Upper lobe of left lung (tissue), 6 donors: ENCODE data around the gene RECQL5. TPM values are rescaled to one million over a fixed set of nuclear protein-coding genes. Genes with fewer than 3 reads are reported as not detected.

Experiments
- ATAC-seq, 2 donors: fragments of 200-7000 bp; cut with Tn5 transposase; one replicate each; pipeline ENCODE4 v1.9.1; 2022; ENCODE audit warnings: mild to moderate bottlenecking in 2 of 2, moderate library complexity in 2 of 2; ENCODE audit not compliant: low FRiP score in 2 of 2
- DNase-seq, 2 donors: peaks; one replicate each; pipeline ENCODE4 v3.0.0-alpha.2; 2019 to 2020
- H3K27ac ChIP-seq, 4 donors: fragments of 200-600 bp; sonication (generic); one replicate each; pipeline ENCODE4 v1.5.1; 2016 to 2019
- H3K27me3 ChIP-seq, 4 donors: fragments of 200-600 bp; sonication (generic); one replicate each; pipeline ENCODE4 v1.5.1; 2017 to 2019
- H3K36me3 ChIP-seq, 4 donors: fragments of 200-600 bp; sonication (generic); one replicate each; pipeline ENCODE4 v1.5.1; 2016 to 2019
- H3K4me1 ChIP-seq, 4 donors: fragments of 200-600 bp; sonication (generic); one replicate each; pipeline ENCODE4 v1.5.1; 2018 to 2019
- H3K4me3 ChIP-seq, 4 donors: fragments of 200-600 bp; sonication (generic); one replicate each; pipeline ENCODE4 v1.5.1; 2017 to 2019; ENCODE audit warnings: mild to moderate bottlenecking in 2 of 4, moderate library complexity in 1 of 4
- H3K9me3 ChIP-seq, 4 donors: fragments of 200-600 bp; sonication (generic); one replicate each; pipeline ENCODE4 v1.5.1; 2018 to 2019
- EP300 ChIP-seq, 4 donors: sonication (generic); formaldehyde crosslinking; IDR thresholded peaks; one replicate each; pipeline ENCODE4 v1.5.1; 2017; ENCODE audit warnings: antibody characterized with exemption in 4 of 4, control low read depth in 2 of 4
- POLR2A ChIP-seq, 4 donors: fragments of 450-650 bp; IDR thresholded peaks; one replicate each; pipeline ENCODE4 v1.5.1; 2016 to 2017; ENCODE audit warnings: antibody characterized with exemption in 4 of 4, mild to moderate bottlenecking in 2 of 4
- POLR2AphosphoS5 ChIP-seq, 2 donors: sonication (generic); formaldehyde crosslinking; IDR thresholded peaks; one replicate each; pipeline ENCODE4 v1.5.1; 2017; ENCODE audit warnings: antibody characterized with exemption in 2 of 2
- WGBS, 2 donors: methylation state at CpG; one replicate each; pipeline ENCODE4 v1.1.5; 2017 to 2018; 5-methylcytosine and 5-hydroxymethylcytosine counted together
- total RNA-seq, 6 donors: library from RNA; depleted of rRNA in 4 of 6; stranded (reverse); fragments of >200 nt in 4 of 6; gene quantifications; one replicate each; pipeline versions ENCODE4 v1.1.0 to v1.2.1, GENCODE V29; 2016 to 2021
- TF ChIP-seq, protein P1 (sequence below), 6 experiments: fragments of 450-650 bp in 4 of 6; fragments of 200-600 bp in 2 of 6; sonication (generic) in 2 of 6; IDR thresholded peaks; one replicate each; pipeline ENCODE4 v1.5.1; 2016 to 2019; ENCODE audit warnings: antibody characterized with exemption in 6 of 6
- donor health status: DM: no; HTN: no; CAD: no; lungs with moderate emphysema.
- donor health status: DM: no; HTN: yes; CAD: no; lungs with severe emphysema.

Gene RECQL5
- total RNA-seq, 6 donors from 2014 or later: 11.4 to 97.4 (median 41.4) TPM

GRCh38 chr17:75658237-75658636 lies 8.7 kb downstream of the RECQL5 start:
- H3K27me3 ChIP-seq: no peaks in the 10 kb centered on the region
- H3K36me3 ChIP-seq: peaks cover 2 to 69% (median 38%) of the 10 kb centered on the region in 4 donors
- WGBS, 2 donors: 80 to 85% methylated on average over 5 of the region's 5 CpGs
- H3K9me3 ChIP-seq: no peaks in the 10 kb centered on the region
- no peak overlapping the region for H3K27ac ChIP-seq
- DNase-seq: no peak
- ATAC-seq: no peak
- H3K4me3 ChIP-seq: no peak overlapping the region
- no peaks in the 10 kb centered on the region for H3K4me1 ChIP-seq
- TF ChIP-seq POLR2A (IDR thresholded peaks at IDR 0.05) (no peak), EP300 (IDR thresholded peaks at IDR 0.05) (no peak), POLR2AphosphoS5 (IDR thresholded peaks at IDR 0.05) (no peak)
- TF ChIP-seq, protein P1, sequence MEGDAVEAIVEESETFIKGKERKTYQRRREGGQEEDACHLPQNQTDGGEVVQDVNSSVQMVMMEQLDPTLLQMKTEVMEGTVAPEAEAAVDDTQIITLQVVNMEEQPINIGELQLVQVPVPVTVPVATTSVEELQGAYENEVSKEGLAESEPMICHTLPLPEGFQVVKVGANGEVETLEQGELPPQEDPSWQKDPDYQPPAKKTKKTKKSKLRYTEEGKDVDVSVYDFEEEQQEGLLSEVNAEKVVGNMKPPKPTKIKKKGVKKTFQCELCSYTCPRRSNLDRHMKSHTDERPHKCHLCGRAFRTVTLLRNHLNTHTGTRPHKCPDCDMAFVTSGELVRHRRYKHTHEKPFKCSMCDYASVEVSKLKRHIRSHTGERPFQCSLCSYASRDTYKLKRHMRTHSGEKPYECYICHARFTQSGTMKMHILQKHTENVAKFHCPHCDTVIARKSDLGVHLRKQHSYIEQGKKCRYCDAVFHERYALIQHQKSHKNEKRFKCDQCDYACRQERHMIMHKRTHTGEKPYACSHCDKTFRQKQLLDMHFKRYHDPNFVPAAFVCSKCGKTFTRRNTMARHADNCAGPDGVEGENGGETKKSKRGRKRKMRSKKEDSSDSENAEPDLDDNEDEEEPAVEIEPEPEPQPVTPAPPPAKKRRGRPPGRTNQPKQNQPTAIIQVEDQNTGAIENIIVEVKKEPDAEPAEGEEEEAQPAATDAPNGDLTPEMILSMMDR (IDR thresholded peaks at IDR 0.05): no peak

GRCh38 chr17:75654176-75654575 lies 12.8 kb downstream of the RECQL5 start:
- WGBS, 2 donors: 27 to 35% methylated on average over 2 of the region's 2 CpGs
- H3K36me3 ChIP-seq: peaks cover 11 to 61% (median 27%) of the 10 kb centered on the region in 4 donors

GRCh38 chr17:75652934-75653549 lies 13.9 kb downstream of the RECQL5 start:
- no peak for DNase-seq

More at GRCh38 chr17:75654176-75654575, 12.8 kb downstream of the RECQL5 start:
- TF ChIP-seq EP300 (IDR thresholded peaks at IDR 0.05) (no peak), POLR2AphosphoS5 (IDR thresholded peaks at IDR 0.05) (no peak), POLR2A (IDR thresholded peaks at IDR 0.05) (no peak)
- TF ChIP-seq, protein P1 (IDR thresholded peaks at IDR 0.05): no peak
- ATAC-seq (no peak), DNase-seq (no peak)
- Histone ChIP-seq H3K27me3 (no peaks in the 10 kb centered on the region), H3K4me3 (no peak overlapping the region), H3K27ac (no peak overlapping the region), H3K9me3 (no peaks in the 10 kb centered on the region), H3K4me1 (no peaks in the 10 kb centered on the region)

DNA sequence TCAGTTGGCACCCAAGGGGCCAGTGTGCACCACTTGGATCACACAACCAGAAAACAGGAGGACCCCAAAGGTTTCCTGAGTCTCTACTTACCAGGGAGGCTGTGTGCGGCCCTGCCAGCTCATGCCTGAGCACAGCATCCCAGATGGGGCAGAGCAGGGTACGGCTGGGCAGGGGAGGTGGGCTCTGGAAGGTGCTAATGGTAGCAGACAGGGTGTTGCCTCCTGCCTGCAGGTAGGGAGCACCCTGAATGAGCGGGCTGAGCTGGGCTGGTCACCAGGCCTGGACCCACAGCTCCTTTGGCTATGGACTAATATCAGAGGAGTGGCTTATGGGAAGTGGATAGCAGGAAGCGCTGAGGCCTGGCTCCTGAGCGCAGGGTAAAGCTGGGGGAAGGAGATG lies 14.6 kb downstream of the RECQL5 start:
- Histone ChIP-seq H3K27ac (no peak overlapping the region), H3K9me3 (no peaks in the 10 kb centered on the region), H3K4me1 (no peaks in the 10 kb centered on the region), H3K27me3 (no peaks in the 10 kb centered on the region), H3K36me3 (peaks cover 11 to 59% (median 32%) of the 10 kb centered on the region in 4 donors), H3K4me3 (no peak overlapping the region)
- ATAC-seq: no peak
- DNase-seq: peak in 1 of 2 donors; percentile 28
- 94 to 97% methylated on average over 5 of the region's 5 CpGs for WGBS, 2 donors
- TF ChIP-seq EP300 (IDR thresholded peaks at IDR 0.05) (no peak), POLR2A (IDR thresholded peaks at IDR 0.05) (no peak), POLR2AphosphoS5 (IDR thresholded peaks at IDR 0.05) (no peak)
- TF ChIP-seq, protein P1 (IDR thresholded peaks at IDR 0.05): no peak

More at GRCh38 chr17:75652934-75653549, 13.9 kb downstream of the RECQL5 start:
- Histone ChIP-seq H3K9me3 (no peaks in the 10 kb centered on the region), H3K27ac (no peak overlapping the region), H3K36me3 (peaks cover 11 to 66% (median 32%) of the 10 kb centered on the region in 4 donors), H3K4me1 (no peaks in the 10 kb centered on the region), H3K27me3 (no peaks in the 10 kb centered on the region), H3K4me3 (no peak overlapping the region)
- TF ChIP-seq, protein P1 (IDR thresholded peaks at IDR 0.05): peak; percentile 30 to 69 (median 58)
- no peak for TF ChIP-seq EP300 (IDR thresholded peaks at IDR 0.05)
- TF ChIP-seq POLR2AphosphoS5 (IDR thresholded peaks at IDR 0.05): no peak
- no peak for TF ChIP-seq POLR2A (IDR thresholded peaks at IDR 0.05)
- no peak for ATAC-seq
- WGBS, 2 donors: 64 to 68% methylated on average over 6 of the region's 6 CpGs

- TF ChIP-seq EP300 (IDR thresholded peaks at IDR 0.05) (no peak), POLR2A (IDR thresholded peaks at IDR 0.05) (no peak), POLR2AphosphoS5 (IDR thresholded peaks at IDR 0.05) (no peak)
- TF ChIP-seq, protein P1 (IDR thresholded peaks at IDR 0.05): no peak
- no peak overlapping the region for H3K4me3 ChIP-seq
- no peak for DNase-seq
- H3K4me1 ChIP-seq: peaks cover 5 to 14% (median 7%) of the 10 kb centered on the region in 4 donors
- no peak for ATAC-seq
- no peak overlapping the region for H3K27ac ChIP-seq
- no peaks in the 10 kb centered on the region for H3K27me3 ChIP-seq
- H3K9me3 ChIP-seq: no peaks in the 10 kb centered on the region
- 98 to 99% methylated on average over 5 to 7 of the region's 7 CpGs for WGBS, 2 donors
- H3K36me3 ChIP-seq: peaks cover 11 to 48% (median 30%) of the 10 kb centered on the region in 4 donors
These were observed 16.1 kb downstream of the RECQL5 start for GRCh38 chr17:75650874-75651273.
